CD4-positive, CD25-positive, alpha-beta regulatory T cell (primary cell): Measurements from ENCODE around the gene ARHGAP12. TPM values are rescaled to one million over a fixed set of nuclear protein-coding genes. Genes with fewer than 3 reads are reported as not detected.

Experiments used
- ATAC-seq, 2 donors: fragments of 150-1000 bp; cut with Tn5 transposase; one replicate each; pipeline ENCODE4 v1.10.0; 2021; ENCODE audit warnings: low read depth in 2 of 2, moderate number of reproducible peaks in 2 of 2, moderate library complexity in 1 of 2
- DNase-seq, 3 donors: peaks; one replicate each; pipeline versions ENCODE4 v3.0.0 to v3.0.0-alpha.2; 2012 to 2022; ENCODE audit warnings: mixed read lengths in 1 of 3
- H3K27ac ChIP-seq: one replicate; pipeline ENCODE4 v1.7.0; 2013; ENCODE audit warnings: mild to moderate bottlenecking, low read length; ENCODE audit not compliant: insufficient read depth, poor library complexity, severe bottlenecking
- H3K27me3 ChIP-seq: one replicate; pipeline ENCODE4 v1.7.0; 2013; ENCODE audit warnings: low read length; ENCODE audit not compliant: control insufficient read depth, insufficient read depth
- H3K36me3 ChIP-seq: one replicate; pipeline ENCODE4 v1.7.0; 2013; ENCODE audit warnings: mild to moderate bottlenecking, low read length, moderate library complexity; ENCODE audit not compliant: control insufficient read depth, insufficient read depth
- H3K4me1 ChIP-seq: 2 replicates; pipeline ENCODE4 v1.7.0; 2013; ENCODE audit warnings: mild to moderate bottlenecking, low read length; ENCODE audit not compliant: insufficient read depth, control insufficient read depth, poor library complexity, severe bottlenecking
- H3K4me3 ChIP-seq: one replicate; pipeline ENCODE4 v1.7.0; 2013; ENCODE audit warnings: low read depth, mild to moderate bottlenecking, low read length, moderate library complexity
- H3K9me3 ChIP-seq, 2 experiments: 1 replicate in 1 of 2; 2 replicates in 1 of 2; pipeline ENCODE4 v1.7.0; 2013; ENCODE audit warnings: low read length in 2 of 2, mild to moderate bottlenecking in 1 of 2, moderate library complexity in 1 of 2; ENCODE audit not compliant: control insufficient read depth in 2 of 2
- H3K27ac Mint-ChIP-seq, 3 donors: one replicate each; pipeline ENCODE4 v1.8.0; 2020 to 2022; ENCODE audit warnings: mild to moderate bottlenecking in 3 of 3, mixed read lengths in 3 of 3, moderate library complexity in 2 of 3
- H3K27me3 Mint-ChIP-seq: one replicate; pipeline ENCODE4 v1.8.0; 2022; ENCODE audit warnings: mild to moderate bottlenecking, mixed read lengths
- H3K36me3 Mint-ChIP-seq: one replicate; pipeline ENCODE4 v1.8.0; 2020; ENCODE audit warnings: mixed read lengths
- H3K4me1 Mint-ChIP-seq, 4 donors: one replicate each; pipeline ENCODE4 v1.8.0; 2020 to 2022; ENCODE audit warnings: mixed read lengths in 4 of 4, mild to moderate bottlenecking in 1 of 4
- H3K4me3 Mint-ChIP-seq, 4 donors: one replicate each; pipeline ENCODE4 v1.8.0; 2020 to 2022; ENCODE audit warnings: mild to moderate bottlenecking in 4 of 4, mixed read lengths in 4 of 4, moderate library complexity in 3 of 4
- H3K9me3 Mint-ChIP-seq, 7 donors: one replicate each; pipeline ENCODE4 v1.8.0; 2020 to 2022; ENCODE audit warnings: mixed read lengths in 7 of 7, mild to moderate bottlenecking in 3 of 7, moderate library complexity in 2 of 7
- polyA plus RNA-seq, 4 donors: library from polyadenylated mRNA; unstranded; fragments of 300-500 nt; fragmentation: Illumina TruSeq; gene quantifications; one replicate each; pipeline ENCODE4 v1.2.3, GENCODE V29; 2021
- total RNA-seq: library from RNA; stranded (reverse); gene quantifications from one replicate; pipeline ENCODE4 v1.2.3, GENCODE V29; 2022

ARHGAP12 gene
- total and polyA plus RNA-seq, 5 donors from 2014 or later = 8.8 to 28.3 (median 11.8) TPM

GRCh38 chr10:31871266-31872065 lies 57.2 kb downstream of the ARHGAP12 start:
- Mint-ChIP-seq H3K9me3 (no peaks in the 10 kb centered on the region), H3K27ac (no peak overlapping the region), H3K27me3 (no peaks in the 10 kb centered on the region), H3K4me1 (peaks cover 9 to 20% (median 17%) of the 10 kb centered on the region in 4 donors), H3K4me3 (no peak overlapping the region), H3K36me3 (peaks cover 7% of the 10 kb centered on the region)
- Histone ChIP-seq H3K27me3 (no peaks in the 10 kb centered on the region), H3K9me3 (no peaks in the 10 kb centered on the region), H3K4me3 (no peak overlapping the region), H3K27ac (no peak overlapping the region), H3K36me3 (no peaks in the 10 kb centered on the region), H3K4me1 (no peaks in the 10 kb centered on the region)
- no peak for ATAC-seq
- DNase-seq = no peak

GRCh38 chr10:31867646-31868045 lies 61.0 kb downstream of the ARHGAP12 start:
- DNase-seq (no peak), ATAC-seq (no peak)
- Mint-ChIP-seq H3K36me3 (peaks cover 7% of the 10 kb centered on the region), H3K9me3 (no peaks in the 10 kb centered on the region), H3K4me1 (peaks cover 8 to 29% (median 26%) of the 10 kb centered on the region in 4 donors), H3K4me3 (no peak overlapping the region), H3K27ac (no peak overlapping the region), H3K27me3 (no peaks in the 10 kb centered on the region)
- Histone ChIP-seq H3K9me3 (no peaks in the 10 kb centered on the region), H3K36me3 (no peaks in the 10 kb centered on the region), H3K27ac (no peak overlapping the region), H3K4me1 (no peaks in the 10 kb centered on the region), H3K27me3 (no peaks in the 10 kb centered on the region), H3K4me3 (no peak overlapping the region)

- no peak overlapping the region for H3K27ac ChIP-seq
- no peak for ATAC-seq
- H3K4me3 ChIP-seq = no peak overlapping the region
- H3K4me1 ChIP-seq = no peaks in the 10 kb centered on the region
- no peaks in the 10 kb centered on the region for H3K36me3 ChIP-seq
- Mint-ChIP-seq H3K4me1 (peaks cover 16 to 35% (median 31%) of the 10 kb centered on the region in 4 donors), H3K27me3 (no peaks in the 10 kb centered on the region), H3K36me3 (peaks cover 10% of the 10 kb centered on the region), H3K4me3 (no peak overlapping the region), H3K9me3 (no peaks in the 10 kb centered on the region), H3K27ac (peak overlapping the region; percentile 34 to 87 (median 61))
- no peaks in the 10 kb centered on the region for H3K27me3 ChIP-seq
- DNase-seq = no peak
- H3K9me3 ChIP-seq = no peaks in the 10 kb centered on the region
These were observed 62.4 kb downstream of the ARHGAP12 start for GRCh38 chr10:31866118-31866670.

- Histone ChIP-seq H3K9me3 (no peaks in the 10 kb centered on the region), H3K27ac (no peak overlapping the region), H3K27me3 (no peaks in the 10 kb centered on the region), H3K4me3 (no peak overlapping the region), H3K4me1 (no peaks in the 10 kb centered on the region), H3K36me3 (peaks cover 11% of the 10 kb centered on the region)
- Mint-ChIP-seq H3K4me1 (peaks cover 16 to 35% (median 32%) of the 10 kb centered on the region in 4 donors), H3K27ac (no peak overlapping the region), H3K4me3 (no peak overlapping the region), H3K9me3 (peaks cover 0 to under 1% (median 0%) of the 10 kb centered on the region in 7 donors), H3K27me3 (no peaks in the 10 kb centered on the region), H3K36me3 (peaks cover 15% of the 10 kb centered on the region)
- ATAC-seq = no peak
- DNase-seq = no peak
These were observed 63.7 kb downstream of the ARHGAP12 start for GRCh38 chr10:31864834-31865518.

GRCh38 chr10:31855033-31855432 lies 73.6 kb downstream of the ARHGAP12 start:
- H3K4me1 Mint-ChIP-seq = peaks cover 19 to 37% (median 22%) of the 10 kb centered on the region in 4 donors
- Histone ChIP-seq H3K4me1 (no peaks in the 10 kb centered on the region), H3K27me3 (no peaks in the 10 kb centered on the region), H3K36me3 (peaks cover 21% of the 10 kb centered on the region), H3K4me3 (no peak overlapping the region), H3K27ac (no peak overlapping the region), H3K9me3 (no peaks in the 10 kb centered on the region)
- peaks cover 37% of the 10 kb centered on the region for H3K36me3 Mint-ChIP-seq
- ATAC-seq (no peak), DNase-seq (no peak)
- H3K27me3 Mint-ChIP-seq = no peaks in the 10 kb centered on the region
- H3K9me3 Mint-ChIP-seq = peaks cover 0 to 3% (median 0%) of the 10 kb centered on the region in 7 donors
- no peak overlapping the region for H3K4me3 Mint-ChIP-seq
- no peak overlapping the region for H3K27ac Mint-ChIP-seq

- Histone ChIP-seq H3K36me3 (peaks cover 13% of the 10 kb centered on the region), H3K4me3 (no peak overlapping the region), H3K9me3 (no peaks in the 10 kb centered on the region), H3K27ac (no peak overlapping the region), H3K27me3 (no peaks in the 10 kb centered on the region), H3K4me1 (no peaks in the 10 kb centered on the region)
- peaks cover 19 to 41% (median 28%) of the 10 kb centered on the region in 4 donors for H3K4me1 Mint-ChIP-seq
- no peak overlapping the region for H3K27ac Mint-ChIP-seq
- H3K36me3 Mint-ChIP-seq = peaks cover 37% of the 10 kb centered on the region
- H3K27me3 Mint-ChIP-seq = no peaks in the 10 kb centered on the region
- ATAC-seq (no peak), DNase-seq (no peak)
- H3K4me3 Mint-ChIP-seq = no peak overlapping the region
- H3K9me3 Mint-ChIP-seq = no peaks in the 10 kb centered on the region
These were observed 75.0 kb downstream of the ARHGAP12 start for GRCh38 chr10:31853629-31854028.

GRCh38 chr10:31851216-31851615 lies 77.4 kb downstream of the ARHGAP12 start:
- no peak for DNase-seq
- Mint-ChIP-seq H3K36me3 (peaks cover 41% of the 10 kb centered on the region), H3K4me1 (peaks cover 8 to 33% (median 21%) of the 10 kb centered on the region in 4 donors), H3K27me3 (no peaks in the 10 kb centered on the region), H3K4me3 (no peak overlapping the region), H3K9me3 (no peaks in the 10 kb centered on the region), H3K27ac (no peak overlapping the region)
- Histone ChIP-seq H3K27me3 (no peaks in the 10 kb centered on the region), H3K36me3 (peaks cover 9% of the 10 kb centered on the region), H3K4me3 (no peak overlapping the region), H3K4me1 (no peaks in the 10 kb centered on the region), H3K27ac (no peak overlapping the region), H3K9me3 (no peaks in the 10 kb centered on the region)
- ATAC-seq = no peak
